AG04449 (cell line): ENCODE data around the gene ADA.

Experiments
- CTCF ChIA-PET: fragments of 350-600 bp; formaldehyde crosslinking; extraction: SDS; loops from one replicate; lab custom pipeline; 2021; ENCODE audit warnings: antibody characterized with exemption; lab: Yijun Ruan, JAX
- POLR2A ChIA-PET: fragments of 400-600, 350-600 bp; formaldehyde crosslinking; extraction: SDS; loops from one replicate; lab custom pipeline; 2020; ENCODE audit warnings: antibody characterized with exemption, inconsistent platforms; lab: Yijun Ruan, JAX
- DNase-seq: peaks from one replicate; pipeline ENCODE4 v3.0.0-alpha.2; 2010; ENCODE audit warnings: low read depth, low spot score
- H3K4me3 ChIP-seq: 2 replicates; pipeline ENCODE4 v1.5.1; 2011; ENCODE audit warnings: low read depth, mild to moderate bottlenecking, control low read depth, low read length
- TF ChIP-seq, protein P1 (sequence below): IDR thresholded peaks from one replicate; pipeline ENCODE4 v1.5.1; 2011; ENCODE audit warnings: mild to moderate bottlenecking, moderate library complexity, low read length, control low read depth, inconsistent platforms; ENCODE audit not compliant: insufficient read depth; ENCODE audit errors: missing control alignments

ADA gene

DNA sequence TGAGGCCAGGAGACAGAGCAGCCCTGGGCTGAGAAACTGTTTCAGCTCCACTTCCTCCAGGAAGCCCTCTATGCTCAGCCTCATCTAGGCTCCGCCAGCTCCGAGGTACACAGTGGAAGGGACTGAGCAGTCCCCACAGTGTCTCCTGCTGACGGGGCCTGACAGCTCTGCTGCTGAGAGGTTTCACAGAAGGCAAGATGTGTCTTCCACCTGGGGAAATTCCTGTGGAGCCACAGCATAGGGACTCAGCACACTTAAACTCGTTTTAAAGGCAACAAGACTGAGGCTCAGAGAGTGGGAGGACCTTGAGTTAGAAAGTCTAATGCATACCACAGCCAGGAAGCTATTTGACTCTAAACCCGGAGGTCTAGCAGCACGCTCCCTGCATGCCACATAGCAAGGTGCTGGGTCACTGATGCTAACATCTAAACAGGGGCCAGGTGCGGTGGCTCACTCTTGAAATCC lies 6.8 kb downstream of the ADA start:
- no peak for DNase-seq
- POLR2A ChIA-PET = no interaction called here
- no peak overlapping the region for H3K4me3 ChIP-seq

DNA sequence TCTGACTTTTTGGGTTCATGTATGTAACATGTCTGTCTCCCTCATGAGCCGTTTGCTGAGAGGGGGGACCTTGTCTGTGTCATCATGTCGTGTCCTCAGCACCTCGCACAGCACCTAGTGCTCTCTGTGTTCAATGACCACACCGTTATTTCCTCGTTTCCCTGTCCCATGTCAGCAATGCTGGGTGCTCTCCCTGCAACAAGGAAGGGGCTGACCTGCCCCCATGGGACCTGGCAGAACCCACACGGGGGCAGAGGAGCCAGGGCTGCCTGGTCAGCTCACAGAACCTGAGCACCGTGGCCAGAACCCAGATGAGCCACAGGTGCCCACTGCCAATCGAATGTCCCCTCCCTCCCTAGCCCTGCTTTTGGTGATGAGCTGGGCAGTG lies 7.3 kb downstream of the ADA start:
- DNase-seq = no peak
- CTCF ChIA-PET = interaction anchor here (1.1 kb wide), 1 partner anchor 34 kb away, joined by 3 read pairs; no protein-coding TSS in a partner anchor
- POLR2A ChIA-PET = interaction anchor here (0.9 to 1.4 kb wide), 2 partner anchors 8 to 39 kb away, joined by 3 to 6 read pairs; no protein-coding TSS in a partner anchor
- TF ChIP-seq, protein P1, sequence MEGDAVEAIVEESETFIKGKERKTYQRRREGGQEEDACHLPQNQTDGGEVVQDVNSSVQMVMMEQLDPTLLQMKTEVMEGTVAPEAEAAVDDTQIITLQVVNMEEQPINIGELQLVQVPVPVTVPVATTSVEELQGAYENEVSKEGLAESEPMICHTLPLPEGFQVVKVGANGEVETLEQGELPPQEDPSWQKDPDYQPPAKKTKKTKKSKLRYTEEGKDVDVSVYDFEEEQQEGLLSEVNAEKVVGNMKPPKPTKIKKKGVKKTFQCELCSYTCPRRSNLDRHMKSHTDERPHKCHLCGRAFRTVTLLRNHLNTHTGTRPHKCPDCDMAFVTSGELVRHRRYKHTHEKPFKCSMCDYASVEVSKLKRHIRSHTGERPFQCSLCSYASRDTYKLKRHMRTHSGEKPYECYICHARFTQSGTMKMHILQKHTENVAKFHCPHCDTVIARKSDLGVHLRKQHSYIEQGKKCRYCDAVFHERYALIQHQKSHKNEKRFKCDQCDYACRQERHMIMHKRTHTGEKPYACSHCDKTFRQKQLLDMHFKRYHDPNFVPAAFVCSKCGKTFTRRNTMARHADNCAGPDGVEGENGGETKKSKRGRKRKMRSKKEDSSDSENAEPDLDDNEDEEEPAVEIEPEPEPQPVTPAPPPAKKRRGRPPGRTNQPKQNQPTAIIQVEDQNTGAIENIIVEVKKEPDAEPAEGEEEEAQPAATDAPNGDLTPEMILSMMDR = no peak
- no peak overlapping the region for H3K4me3 ChIP-seq

More for the DNA sequence above, 6.8 kb downstream of the ADA start:
- CTCF ChIA-PET = interaction anchor here (0.9 to 1.1 kb wide), 2 partner anchors 34 to 89 kb away, joined by 3 read pairs; no protein-coding TSS in a partner anchor
- TF ChIP-seq, protein P1 = no peak

DNA sequence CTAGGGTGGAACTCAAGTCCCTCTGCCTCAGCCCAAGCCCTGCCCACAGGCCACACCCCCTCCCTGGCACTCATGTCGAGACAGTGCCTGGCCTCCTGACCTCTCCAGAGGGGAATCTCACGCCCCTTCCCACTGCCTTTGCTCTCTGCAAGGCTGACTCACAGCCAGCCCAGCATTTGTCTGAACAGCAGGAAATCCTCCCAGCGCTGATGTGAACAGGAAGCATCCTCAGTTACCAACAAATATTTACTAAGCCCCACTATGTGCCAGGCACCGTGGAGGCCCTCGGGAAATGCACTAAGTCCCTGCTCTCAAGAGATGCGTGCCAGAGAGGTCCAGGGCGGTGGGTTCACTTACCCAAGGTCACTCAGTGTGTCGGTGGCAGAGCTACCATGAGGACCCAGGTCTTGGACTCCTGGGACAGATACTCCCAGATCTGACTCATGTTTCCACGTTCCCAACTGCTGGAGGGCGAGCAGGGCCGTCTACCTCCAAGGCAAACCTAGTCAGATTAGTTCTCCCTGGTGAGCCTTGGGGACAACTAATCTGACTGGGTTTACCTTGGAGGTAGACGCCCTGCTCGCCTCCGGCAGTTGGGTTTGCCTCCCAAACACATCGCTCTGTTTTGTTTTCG lies 7.8 kb downstream of the ADA start:
- TF ChIP-seq, protein P1 = no peak
- no peak overlapping the region for H3K4me3 ChIP-seq
- DNase-seq = peak; percentile 28
- ChIA-PET CTCF (interaction anchor here (1.1 to 2.3 kb wide), 4 partner anchors 33 to 425 kb away, joined by 3 to 18 read pairs (median 4); no protein-coding TSS in a partner anchor), POLR2A (interaction anchor here (0.9 to 1.4 kb wide), 2 partner anchors 8 to 40 kb away, joined by 3 to 6 read pairs; no protein-coding TSS in a partner anchor)

DNA sequence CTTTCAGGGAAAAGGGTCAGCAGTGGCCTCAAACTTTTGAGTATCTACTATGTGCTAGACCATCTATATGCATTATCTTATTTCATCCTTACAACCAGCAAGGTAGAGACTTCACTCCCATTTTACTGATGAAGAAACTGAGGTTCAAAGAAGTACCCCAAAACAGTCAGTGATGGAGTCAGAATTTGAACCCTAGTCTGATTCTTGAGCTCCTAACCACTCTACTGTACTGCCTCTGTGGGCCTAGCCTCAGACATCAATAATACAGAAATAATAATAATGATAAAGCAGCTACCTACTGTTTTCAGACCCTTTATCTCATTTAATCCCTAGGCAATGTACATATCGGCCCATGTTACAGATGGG lies 8.4 kb downstream of the ADA start:
- TF ChIP-seq, protein P1 = no peak
- CTCF ChIA-PET = interaction anchor here (1.1 to 2.3 kb wide), 4 partner anchors 9 to 424 kb away, joined by 3 to 18 read pairs (median 4); no protein-coding TSS in a partner anchor
- no peak overlapping the region for H3K4me3 ChIP-seq
- DNase-seq = no peak
- POLR2A ChIA-PET = interaction anchor here (1.4 kb wide), 1 partner anchor 9 kb away, joined by 3 read pairs; no protein-coding TSS in a partner anchor

DNA sequence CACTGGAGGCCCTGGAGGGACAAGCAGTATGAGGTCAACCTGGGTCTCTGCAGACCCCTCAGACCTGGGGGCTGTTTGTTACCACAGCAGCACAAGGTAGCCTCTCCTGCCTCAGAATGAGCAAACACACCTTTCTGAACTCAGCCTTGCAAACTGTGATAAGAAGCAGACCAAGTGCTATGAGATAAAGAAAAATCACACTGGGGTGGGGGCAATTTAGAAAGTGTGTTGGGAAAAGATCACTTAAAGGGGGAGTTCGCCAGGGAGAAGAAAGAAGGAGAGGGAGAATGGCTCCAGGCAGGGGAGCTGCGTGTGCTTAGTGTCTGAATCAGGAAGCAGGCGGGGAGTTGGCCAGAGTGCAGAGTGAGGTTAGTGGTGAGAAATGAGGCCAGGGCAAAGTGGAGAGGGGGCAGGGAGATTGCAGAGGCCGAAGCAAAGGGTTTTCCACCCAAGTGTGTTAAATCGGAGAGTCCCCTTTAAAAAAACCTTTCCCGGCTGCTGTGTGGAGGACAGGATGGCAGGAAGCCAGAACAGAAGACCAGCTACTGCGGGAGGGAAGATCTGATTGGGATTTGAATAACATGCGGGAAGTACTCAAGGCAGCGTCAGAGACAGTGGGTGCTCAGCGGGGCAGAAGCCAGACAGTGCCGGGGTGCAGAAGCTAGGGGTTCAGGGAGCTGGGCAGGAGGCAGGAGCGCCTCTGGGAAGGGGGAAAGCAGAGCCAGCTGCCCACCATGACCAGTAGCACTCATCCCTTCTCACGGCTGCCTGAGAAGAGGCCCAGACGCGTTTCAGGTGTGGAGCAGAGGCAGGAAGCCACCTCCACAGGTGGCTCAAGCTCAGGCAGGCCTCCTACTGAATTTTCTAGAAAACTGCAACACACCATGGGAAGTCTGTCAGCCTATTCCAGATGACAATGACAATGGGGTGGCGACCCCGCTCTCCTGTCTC lies 9.0 kb downstream of the ADA start:
- POLR2A ChIA-PET = interaction anchor here (1.4 kb wide), 1 partner anchor 10 kb away, joined by 3 read pairs; no protein-coding TSS in a partner anchor

More for the DNA sequence above, 9.0 kb downstream of the ADA start:
- CTCF ChIA-PET = interaction anchor here (1.1 to 2.3 kb wide), 4 partner anchors 10 to 424 kb away, joined by 3 to 18 read pairs (median 4); no protein-coding TSS in a partner anchor
- TF ChIP-seq, protein P1 = no peak
- H3K4me3 ChIP-seq = peak overlapping the region; percentile 20; the same call in 1 of the 2 replicates
- DNase-seq = peak; percentile 64
